ENCODE data around the gene KLRB1. TPM values are rescaled to one million over a fixed set of nuclear protein-coding genes. Genes with fewer than 3 reads are reported as not detected.

KLRB1 gene
- total and polyA plus RNA-seq, 12 donors: 0.13 to 1.7 (median 0.48) TPM; not detected in 1

DNA sequence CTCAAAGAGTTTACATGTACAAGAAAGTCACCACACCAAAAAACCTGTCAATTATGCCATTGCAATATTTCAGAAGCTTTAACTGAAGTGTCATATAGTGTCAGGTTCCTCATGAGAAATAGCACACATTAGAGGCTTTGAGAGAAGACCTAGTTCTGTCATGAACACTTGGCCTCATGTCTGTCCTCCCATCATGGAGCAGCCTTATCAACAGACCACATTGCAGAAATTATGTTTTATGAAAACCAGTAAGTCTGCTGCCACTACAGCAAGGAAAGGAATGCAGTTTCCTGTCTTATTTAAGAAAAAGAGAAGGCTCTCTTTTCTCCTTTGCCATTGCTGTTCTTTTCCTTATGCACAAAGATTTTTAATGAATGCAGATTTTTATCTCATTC is 35.5 kb upstream of the KLRB1 start:
- no peaks in the 10 kb centered on the region for H3K36me3 ChIP-seq (replicated peaks in 1 of 2)
- H3K27ac ChIP-seq: no peak overlapping the region
- no peak overlapping the region for H3K4me3 ChIP-seq
- H3K9me3 ChIP-seq (replicated peaks in 1 of 3): no peaks in the 10 kb centered on the region
- H3K27me3 ChIP-seq: no peaks in the 10 kb centered on the region
- intact Hi-C loops (cut with DNase I): no loop called here
- no peak for TF ChIP-seq POLR2A (IDR thresholded peaks at IDR 0.05)
- DNase-seq: no peak
- H3K4me1 ChIP-seq (replicated peaks in 1 of 2): peaks cover 4 to 6% of the 10 kb centered on the region in 2 donors

DNA sequence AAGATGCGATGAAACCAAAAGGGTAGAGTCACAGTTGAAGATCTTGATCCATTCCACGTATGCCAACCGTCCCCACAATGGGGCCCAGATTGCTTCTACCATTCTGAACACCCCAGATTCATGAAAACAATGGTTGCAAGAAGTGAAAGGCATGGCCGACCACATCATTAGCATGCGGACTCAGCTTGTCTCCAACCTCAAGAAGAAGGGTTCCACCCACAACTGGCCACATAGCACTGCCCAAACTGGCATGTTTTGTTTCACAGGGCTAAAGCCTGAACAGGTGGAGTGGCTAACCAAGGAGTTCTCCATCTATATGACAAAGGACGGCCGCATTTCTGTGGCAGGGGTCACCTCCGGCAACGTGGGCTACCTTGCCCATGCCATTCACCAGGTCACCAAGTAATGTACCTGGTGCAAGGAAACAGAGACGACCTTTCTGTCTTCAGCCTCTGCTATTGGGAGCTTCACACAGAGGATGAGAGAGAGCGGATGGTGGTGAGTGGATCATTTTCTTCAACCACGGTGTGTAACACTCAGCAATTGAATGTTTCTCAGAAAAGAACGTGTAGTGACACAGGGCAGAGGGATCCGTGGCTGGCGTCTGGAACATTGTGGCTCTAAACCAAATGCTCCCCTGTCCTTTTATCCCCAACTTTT is 35.0 kb upstream of the KLRB1 start:
- Histone ChIP-seq H3K27ac (no peak overlapping the region), H3K4me3 (no peak overlapping the region), H3K4me1 (replicated peaks in 1 of 2) (peaks cover 4 to 5% of the 10 kb centered on the region in 2 donors), H3K9me3 (replicated peaks in 1 of 3) (no peaks in the 10 kb centered on the region), H3K27me3 (no peaks in the 10 kb centered on the region), H3K36me3 (replicated peaks in 1 of 2) (no peaks in the 10 kb centered on the region)
- TF ChIP-seq, protein P1, sequence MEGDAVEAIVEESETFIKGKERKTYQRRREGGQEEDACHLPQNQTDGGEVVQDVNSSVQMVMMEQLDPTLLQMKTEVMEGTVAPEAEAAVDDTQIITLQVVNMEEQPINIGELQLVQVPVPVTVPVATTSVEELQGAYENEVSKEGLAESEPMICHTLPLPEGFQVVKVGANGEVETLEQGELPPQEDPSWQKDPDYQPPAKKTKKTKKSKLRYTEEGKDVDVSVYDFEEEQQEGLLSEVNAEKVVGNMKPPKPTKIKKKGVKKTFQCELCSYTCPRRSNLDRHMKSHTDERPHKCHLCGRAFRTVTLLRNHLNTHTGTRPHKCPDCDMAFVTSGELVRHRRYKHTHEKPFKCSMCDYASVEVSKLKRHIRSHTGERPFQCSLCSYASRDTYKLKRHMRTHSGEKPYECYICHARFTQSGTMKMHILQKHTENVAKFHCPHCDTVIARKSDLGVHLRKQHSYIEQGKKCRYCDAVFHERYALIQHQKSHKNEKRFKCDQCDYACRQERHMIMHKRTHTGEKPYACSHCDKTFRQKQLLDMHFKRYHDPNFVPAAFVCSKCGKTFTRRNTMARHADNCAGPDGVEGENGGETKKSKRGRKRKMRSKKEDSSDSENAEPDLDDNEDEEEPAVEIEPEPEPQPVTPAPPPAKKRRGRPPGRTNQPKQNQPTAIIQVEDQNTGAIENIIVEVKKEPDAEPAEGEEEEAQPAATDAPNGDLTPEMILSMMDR (IDR thresholded peaks at IDR 0.05): no peak
- TF ChIP-seq POLR2A (IDR thresholded peaks at IDR 0.05): no peak
- WGBS, 4 donors: 85 to 89% (median 86%) methylated on average over 14 to 15 of the region's 15 CpGs
- intact Hi-C loops (cut with DNase I): no loop called here
- no peak for DNase-seq

DNA sequence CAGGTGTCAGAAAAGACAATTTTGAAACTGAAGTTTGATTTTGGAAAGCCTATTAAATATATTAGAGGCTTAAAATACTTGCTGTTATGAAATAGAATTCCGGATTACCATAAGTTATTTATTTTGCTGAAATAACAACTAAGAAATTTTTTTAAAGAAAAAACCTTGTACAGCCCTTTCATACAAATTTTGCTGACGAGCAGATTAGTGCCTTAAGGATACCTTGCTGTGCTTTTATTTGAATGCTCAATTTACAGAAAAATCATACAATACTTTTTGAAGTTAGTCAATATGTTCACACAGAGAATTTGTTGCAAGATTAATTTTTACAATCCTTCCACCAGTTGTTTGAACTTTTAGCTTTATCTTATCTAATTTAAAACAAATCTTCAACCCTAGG is 32.3 kb upstream of the KLRB1 start:
- Histone ChIP-seq H3K9me3 (replicated peaks in 1 of 3) (no peaks in the 10 kb centered on the region), H3K27ac (no peak overlapping the region), H3K36me3 (replicated peaks in 1 of 2) (no peaks in the 10 kb centered on the region), H3K4me3 (no peak overlapping the region), H3K27me3 (no peaks in the 10 kb centered on the region), H3K4me1 (replicated peaks in 1 of 2) (no peaks in the 10 kb centered on the region)
- 79 to 92% (median 86%) methylated on average over 2 of the region's 2 CpGs for WGBS, 4 donors
- intact Hi-C loops (cut with DNase I): no loop called here
- TF ChIP-seq, protein P1 (IDR thresholded peaks at IDR 0.05): no peak
- DNase-seq: no peak

DNA sequence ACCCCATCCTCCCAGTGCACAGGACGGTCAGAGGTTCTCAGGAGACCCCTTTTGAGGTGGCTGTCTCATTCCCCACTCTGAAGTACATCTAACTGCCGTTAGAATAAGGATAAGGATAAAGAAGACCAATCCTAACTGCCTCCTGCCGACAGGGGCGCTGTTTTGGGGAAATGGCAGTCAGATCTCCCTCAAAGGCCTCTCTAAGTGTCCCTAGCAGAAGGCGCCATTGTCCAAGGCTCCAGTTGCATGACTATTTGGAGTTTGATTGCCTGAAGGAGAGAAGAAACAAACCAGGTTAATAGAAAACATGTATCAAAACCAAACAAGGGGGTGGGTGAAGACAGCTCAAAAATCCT is 29.1 kb upstream of the KLRB1 start:
- Histone ChIP-seq H3K9me3 (replicated peaks in 1 of 3) (no peaks in the 10 kb centered on the region), H3K27me3 (no peaks in the 10 kb centered on the region), H3K4me1 (replicated peaks in 1 of 2) (no peaks in the 10 kb centered on the region), H3K36me3 (replicated peaks in 1 of 2) (no peaks in the 10 kb centered on the region), H3K4me3 (no peak overlapping the region), H3K27ac (no peak overlapping the region)
- DNase-seq: no peak
- WGBS, 4 donors: 85 to 90% (median 86%) methylated on average over 4 to 5 of the region's 5 CpGs
- intact Hi-C loops (cut with DNase I): loop anchor here in 1 of 2 donors (5.0 kb wide), 1 partner anchor 75 kb away; no protein-coding TSS in a partner anchor
- TF ChIP-seq POLR2A (IDR thresholded peaks at IDR 0.05): no peak
- TF ChIP-seq, protein P1 (IDR thresholded peaks at IDR 0.05): no peak
